GM21447 (cell line): ENCODE data around the gene VPS8.
A peak's percentile ranks its signal among the peaks of the same experiment; 100 is the strongest.

ENCODE experiments used
- ATAC-seq: cut with Tn5 transposase; IDR thresholded peaks from one replicate; pipeline ENCODE4 v1.9.1; 2021; ENCODE audit not compliant: unreplicated experiment

VPS8 gene

DNA sequence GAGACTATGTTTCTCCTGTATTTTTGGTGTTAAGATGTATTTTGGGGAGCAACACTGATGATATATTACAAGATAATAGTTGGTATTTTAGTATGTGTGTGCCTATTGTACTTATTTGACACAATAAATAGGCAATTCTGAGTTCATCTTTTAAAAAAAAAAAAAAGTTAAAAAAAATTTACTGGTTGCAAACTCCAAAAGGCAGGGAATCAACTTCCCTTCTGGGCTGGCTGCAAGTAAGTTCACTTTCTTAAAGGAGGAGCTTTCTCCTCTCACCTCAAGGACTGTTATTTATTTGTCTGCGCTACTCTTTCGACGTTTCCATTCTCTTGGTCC lies 335 bp upstream of the VPS8 start:
- ATAC-seq: no peak

DNA sequence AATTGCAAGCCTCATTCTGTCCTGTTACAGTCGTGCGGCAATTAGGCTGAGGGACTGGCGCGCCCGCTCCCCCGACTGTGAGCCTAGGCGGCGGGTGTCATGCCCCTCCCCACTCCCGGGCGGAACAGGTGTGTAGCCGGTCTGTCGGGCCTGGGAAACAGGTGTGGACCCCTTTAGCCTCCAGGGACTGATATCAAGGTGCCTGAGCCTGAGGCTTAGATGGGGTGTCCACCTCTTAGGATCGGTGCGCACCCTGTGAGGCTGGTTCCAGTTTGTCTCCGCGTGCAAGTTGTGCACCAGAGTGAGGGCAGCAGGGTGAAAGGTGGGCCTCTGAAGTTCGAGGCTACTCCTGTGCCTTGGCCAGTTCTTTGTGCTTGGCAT lies 686 bp downstream of the VPS8 start:
- ATAC-seq: peak; percentile 31

DNA sequence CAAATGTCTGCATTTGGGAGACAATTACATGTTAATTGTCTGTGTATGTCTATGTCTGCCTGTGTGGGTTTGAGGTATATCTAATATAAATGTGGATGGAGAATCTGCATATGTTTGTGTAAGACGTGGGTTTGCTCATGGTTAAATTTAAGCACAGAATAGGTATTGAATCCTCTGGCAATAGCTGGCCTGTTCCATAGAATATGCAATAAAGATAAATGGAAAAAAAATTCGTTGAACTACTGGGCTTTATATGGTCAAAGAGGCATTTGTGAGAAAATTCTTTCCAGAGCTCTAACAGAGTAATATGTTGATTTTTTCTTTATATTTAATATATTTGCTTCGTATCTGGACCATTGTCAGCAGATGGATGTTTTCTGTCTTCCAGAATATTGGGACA lies 1.4 kb downstream of the VPS8 start:
- ATAC-seq: no peak

DNA sequence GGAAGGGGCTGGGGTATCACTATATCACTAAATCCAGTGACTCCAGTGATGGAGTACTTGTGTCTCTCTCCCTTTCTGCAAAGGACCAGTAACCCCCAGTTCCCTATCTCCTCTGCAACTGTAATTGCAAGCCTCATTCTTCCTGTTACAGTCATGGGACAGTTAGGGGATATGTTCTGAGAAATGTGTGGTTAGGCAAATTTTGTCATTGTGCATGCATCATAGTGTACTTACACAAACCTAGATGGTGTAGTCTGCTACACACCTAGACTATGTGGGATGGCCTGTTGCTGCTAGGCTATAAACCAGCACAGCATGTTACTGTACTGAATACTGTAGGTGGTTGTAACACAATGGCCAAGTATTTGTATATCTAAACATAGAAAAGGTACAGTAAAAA lies 2.2 kb downstream of the VPS8 start:
- ATAC-seq: no peak

DNA sequence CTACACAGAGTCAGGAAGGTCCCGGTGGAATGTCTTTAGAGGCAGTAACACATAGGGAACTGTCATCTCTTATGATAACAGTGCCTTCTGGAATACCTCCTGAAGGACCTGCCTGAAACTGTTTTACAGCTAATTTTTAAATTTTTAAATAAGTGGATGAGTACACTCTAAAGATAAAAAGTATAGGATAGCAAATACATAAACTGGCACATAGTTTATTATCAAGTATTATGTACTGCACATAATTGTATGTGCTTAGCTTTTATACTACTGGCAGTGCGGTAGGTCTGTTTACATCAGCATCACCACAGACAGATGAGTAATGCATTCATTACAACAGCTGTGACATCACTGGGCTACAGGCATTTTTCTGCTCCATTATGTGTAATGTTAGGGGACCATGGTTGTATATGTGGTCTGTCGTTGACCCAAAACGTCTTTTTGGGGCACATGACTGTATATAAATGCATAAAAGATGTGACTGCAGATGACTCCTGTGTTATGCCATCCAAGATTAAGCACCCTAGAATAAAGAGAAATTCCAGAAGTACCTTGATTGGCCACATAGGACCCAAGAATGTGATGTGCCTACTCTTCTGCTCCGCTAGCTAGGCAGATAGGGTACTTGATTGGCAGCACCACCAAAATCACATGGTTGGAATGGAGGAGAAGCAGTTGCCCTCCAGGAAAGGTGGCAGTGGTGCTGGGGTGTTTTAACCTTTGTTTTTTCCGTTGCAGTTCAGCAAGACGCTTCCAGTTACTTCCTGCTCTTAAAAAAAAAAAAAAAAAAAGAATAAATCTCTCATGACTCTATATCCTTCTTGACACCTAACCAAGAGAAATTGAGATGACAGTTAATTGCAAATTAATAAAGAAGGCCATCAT lies 3.3 kb downstream of the VPS8 start:
- no peak for ATAC-seq

DNA sequence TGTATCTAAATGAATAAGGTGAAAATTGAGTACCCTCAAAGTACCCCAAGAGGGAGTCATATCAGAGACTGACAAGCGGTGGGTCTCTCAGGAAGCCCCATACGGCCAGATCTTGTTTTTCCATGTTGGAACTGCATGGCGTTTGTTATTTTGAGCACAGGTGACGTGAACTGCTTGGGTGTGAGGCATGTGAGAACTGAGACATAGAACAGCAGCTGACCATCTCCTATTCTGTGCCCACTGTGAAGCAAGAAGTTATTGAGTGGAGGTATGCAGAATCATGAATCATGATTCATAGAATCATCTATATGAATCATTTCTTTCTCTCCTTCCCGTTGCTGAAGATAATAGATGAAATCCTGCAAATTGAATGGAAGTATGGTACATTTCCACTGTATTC lies 4.6 kb downstream of the VPS8 start:
- no peak for ATAC-seq

DNA sequence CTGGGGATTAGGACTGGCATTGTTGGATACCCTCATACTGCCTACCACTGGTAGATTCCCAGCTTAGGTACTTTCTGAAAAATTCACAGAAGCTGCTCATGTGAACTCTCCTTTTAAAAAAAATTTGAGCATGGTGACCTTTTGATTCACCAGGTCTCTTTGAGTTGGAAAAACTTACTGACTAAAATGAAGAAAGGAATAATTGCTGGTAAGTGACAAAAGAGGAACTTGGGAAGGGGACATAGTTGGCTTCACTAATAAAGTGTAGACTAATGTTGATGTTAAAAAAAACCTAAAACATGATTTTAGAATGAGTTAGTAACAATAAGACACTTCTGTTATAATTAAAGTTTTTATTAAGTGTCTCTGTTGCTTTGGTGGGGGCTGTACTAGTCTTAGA lies 8.6 kb downstream of the VPS8 start:
- ATAC-seq: no peak

GRCh38 chr3:184821034-184821433 lies 9.1 kb downstream of the VPS8 start:
- no peak for ATAC-seq

GRCh38 chr3:184822081-184822480 lies 10.1 kb downstream of the VPS8 start:
- no peak for ATAC-seq

DNA sequence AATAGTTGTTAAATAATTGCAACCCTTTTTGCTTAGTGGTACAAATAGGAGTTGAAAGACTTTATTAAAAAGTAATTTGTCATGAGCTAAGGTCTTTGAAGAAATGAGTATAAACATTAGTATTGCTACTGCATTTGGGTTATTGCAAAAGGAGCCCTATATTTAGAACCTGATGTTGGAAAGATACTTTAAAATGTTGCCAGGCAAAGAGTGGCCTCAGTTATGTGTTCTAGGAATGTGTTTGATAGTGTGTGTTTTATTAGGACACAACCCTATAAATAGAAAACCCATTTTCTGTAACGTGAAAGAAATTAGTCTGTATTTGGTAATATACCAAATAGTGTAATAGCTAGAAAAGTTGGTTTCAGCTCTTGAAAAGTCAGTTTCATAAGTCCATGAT lies 10.7 kb downstream of the VPS8 start:
- no peak for ATAC-seq

DNA sequence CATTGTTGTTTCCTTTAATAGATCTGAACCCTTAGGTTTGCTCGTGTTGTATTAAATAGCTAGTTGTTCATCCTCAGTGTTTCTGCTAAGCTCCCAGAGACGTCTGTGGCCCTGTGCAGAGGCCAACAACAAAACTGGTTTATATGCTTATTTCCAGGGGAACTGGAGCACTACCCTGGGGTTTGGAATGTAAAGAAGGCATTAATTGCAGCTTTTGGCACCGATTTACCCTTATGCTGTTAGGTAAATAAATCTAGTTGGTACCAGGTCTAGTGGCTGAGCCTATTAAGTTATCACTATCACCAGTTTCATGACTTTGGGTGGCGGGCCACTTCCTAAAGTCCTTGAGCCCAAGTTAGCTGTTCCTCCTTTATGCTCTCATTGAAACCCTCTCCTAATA lies 12.0 kb downstream of the VPS8 start:
- no peak for ATAC-seq

DNA sequence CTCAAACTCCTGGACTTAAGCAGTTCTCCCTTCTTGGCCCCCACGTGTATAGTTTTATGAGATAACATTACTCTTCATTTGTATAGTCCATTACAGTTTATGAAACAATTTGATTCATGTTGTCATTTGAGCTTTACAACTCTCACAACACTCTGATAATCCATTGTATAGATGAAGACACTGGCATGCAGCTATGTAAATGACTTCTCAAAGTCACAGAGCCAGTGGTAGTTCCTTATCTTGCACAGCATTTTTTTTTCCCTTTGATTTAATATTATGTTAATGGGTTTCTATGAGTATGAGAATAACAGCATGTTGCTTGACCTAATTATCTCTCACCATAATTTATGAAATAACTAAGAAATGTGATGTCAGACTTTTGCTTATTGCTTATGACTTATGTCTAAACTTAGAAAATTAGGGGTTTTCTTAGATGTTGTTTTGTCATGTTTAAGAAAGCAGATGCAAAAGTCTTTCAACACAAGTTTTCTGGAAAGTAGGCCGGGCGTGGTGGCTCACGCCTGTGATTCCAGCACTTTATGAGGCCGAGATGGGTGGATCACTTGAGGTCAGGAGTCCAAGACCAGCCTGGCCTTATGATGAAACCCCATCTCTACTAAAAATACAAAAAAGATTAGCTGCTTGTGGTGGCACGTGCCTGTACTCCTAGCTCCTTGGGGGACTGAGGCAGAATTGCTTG lies 13.3 kb downstream of the VPS8 start:
- no peak for ATAC-seq

- ATAC-seq: no peak
These were observed 15.6 kb downstream of the VPS8 start for GRCh38 chr3:184827572-184827971.

- ATAC-seq: no peak
These were observed 20.1 kb downstream of the VPS8 start for GRCh38 chr3:184832044-184832443.

GRCh38 chr3:184832903-184833302 lies 20.9 kb downstream of the VPS8 start:
- ATAC-seq: no peak

DNA sequence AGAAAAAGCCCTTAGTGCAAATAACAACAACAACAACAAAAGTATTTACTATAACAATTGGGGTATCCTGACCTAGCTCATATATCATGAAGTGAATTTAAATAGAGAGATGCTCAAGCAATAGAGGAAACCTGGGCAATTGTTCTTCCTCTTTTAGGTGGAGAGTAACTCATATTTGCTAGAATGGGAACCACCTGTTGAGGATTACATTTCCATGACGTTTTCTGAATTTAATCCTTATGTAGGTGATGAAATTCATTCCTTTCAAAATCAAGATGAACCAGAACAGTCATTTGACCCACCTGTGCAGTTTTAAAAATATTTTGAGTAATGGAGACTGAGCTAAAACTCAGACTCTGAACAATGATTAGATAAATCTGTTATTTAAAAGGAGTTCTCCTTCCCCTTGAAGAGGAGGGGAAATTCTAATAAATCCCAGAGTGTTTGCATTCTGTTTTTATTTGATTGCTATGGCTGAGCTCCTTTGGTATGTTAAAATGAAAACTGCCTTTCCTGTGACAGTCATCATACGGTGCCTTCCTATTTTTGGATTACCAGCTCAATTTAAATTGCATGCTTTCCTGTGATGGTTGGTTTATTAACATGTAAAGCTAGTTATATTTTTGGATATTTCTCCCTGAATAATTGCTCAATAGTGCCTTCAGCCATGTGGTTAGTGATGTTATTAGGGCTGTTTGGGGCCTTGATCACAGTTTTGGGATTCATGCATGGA lies 24.3 kb downstream of the VPS8 start:
- no peak for ATAC-seq

GRCh38 chr3:184842433-184842832 lies 30.5 kb downstream of the VPS8 start:
- no peak for ATAC-seq

DNA sequence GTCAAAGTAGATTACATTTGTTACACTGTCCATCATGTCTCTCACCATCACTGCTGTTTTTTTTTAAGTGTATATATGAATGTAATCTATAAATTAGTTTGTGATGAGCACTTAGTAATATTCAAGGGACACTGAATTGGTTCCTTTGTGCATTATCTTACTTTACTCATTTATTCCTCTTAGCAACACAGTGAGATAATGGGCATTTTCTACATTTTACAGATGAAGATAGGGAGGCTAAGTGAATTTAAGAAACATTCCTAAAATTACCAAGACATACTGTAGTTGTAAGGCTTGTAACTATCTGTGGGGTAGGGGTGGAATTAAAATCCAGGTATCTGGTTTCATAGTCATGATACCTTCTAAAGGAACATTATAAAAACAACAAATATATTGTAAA lies 33.9 kb downstream of the VPS8 start:
- no peak for ATAC-seq

DNA sequence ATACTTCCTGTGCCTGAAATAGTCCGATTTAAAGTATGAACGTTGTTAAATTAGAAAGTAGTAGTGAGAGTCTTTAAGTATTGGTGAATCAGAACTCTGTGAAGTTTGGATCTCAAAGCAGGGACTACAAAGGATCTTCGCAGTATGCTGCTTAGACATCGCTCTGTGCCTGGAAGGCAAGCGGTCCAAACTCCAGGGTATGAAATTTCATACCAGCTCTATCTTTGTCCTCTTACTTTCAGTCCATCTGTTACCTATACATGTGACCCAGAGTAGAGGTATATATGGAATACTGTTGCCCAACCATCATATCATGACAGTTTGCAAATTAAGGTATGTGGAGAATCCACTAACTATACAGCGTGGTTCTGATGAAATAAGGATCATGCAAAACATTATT lies 34.5 kb downstream of the VPS8 start:
- ATAC-seq: no peak

GRCh38 chr3:184848934-184849333 lies 37.0 kb downstream of the VPS8 start:
- ATAC-seq: no peak

GRCh38 chr3:184850201-184850600 lies 38.2 kb downstream of the VPS8 start:
- no peak for ATAC-seq

GRCh38 chr3:184857099-184857498 lies 45.1 kb downstream of the VPS8 start:
- no peak for ATAC-seq
